Activated T-helper 1 cell treated with anti-CD3 and anti-CD28 coated beads, Interleukin-2, amount 50 U/mL, for 16 hours (primary cell): ENCODE measurements around the gene RNF169.
A peak's percentile ranks its signal among the peaks of the same experiment; 100 is the strongest.
"Not testable (repeated sequence)": the region's sequence is repeated elsewhere in the genome, so short reads cannot be mapped to it uniquely, and the experiment has no call there.

Experiments
- DNase-seq, 2 donors: peaks; one replicate each; pipeline ENCODE4 v3.0.0-alpha.2; 2020; ENCODE audit warnings: low read depth in 1 of 2, low spot score in 1 of 2

RNF169 gene

DNA sequence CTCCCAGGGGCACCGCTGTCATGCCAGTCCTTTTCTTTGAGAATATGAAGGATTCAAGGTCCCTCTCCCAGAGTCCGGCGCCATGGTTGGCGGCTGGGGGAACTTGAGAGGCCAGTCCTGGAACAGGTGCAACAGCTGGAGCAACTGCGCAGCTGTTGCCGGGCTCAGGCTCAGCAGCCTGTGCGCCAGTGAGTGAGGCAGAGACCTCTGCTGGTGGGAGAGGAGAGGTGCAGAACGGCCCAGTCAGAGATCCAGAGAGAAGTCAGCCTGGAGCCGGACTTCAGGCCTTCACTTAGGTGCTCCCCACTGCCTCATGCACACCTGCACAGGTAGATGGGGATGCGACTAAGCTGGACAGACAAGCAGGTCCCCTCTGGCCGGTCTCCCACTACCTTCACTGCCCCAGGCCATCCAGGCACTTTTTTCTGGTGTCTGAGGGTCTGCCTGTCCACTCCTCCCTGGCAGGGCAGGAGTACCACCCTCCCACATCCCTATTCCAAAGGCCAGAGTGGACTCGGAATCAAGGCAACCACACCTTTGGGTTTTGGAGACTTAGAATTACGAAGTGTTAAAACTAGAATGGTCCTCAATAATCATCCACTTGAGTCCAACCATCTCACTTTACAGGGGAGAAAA is 22.0 kb upstream of the RNF169 start:
- peak; percentile 14 to 30 for DNase-seq

DNA sequence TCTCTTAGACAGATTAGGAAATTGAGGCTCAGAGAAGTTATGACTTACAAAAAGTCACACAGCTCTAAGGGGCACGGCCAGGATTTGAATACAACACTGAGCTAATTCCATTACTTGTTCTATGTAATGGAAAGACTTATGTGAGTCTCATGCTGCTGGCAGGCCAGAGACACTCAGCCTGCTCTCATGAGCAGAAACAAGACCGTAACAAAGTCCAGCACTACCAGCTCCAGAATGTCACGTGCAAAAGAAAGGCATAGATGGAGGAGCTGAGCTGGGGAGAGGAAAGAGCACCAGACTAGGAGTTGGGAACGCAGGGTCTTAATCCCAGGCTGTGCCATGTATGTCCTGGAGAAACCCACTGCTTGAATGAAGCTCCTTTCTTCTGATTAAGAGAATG is 19.3 kb upstream of the RNF169 start:
- no peak for DNase-seq

DNA sequence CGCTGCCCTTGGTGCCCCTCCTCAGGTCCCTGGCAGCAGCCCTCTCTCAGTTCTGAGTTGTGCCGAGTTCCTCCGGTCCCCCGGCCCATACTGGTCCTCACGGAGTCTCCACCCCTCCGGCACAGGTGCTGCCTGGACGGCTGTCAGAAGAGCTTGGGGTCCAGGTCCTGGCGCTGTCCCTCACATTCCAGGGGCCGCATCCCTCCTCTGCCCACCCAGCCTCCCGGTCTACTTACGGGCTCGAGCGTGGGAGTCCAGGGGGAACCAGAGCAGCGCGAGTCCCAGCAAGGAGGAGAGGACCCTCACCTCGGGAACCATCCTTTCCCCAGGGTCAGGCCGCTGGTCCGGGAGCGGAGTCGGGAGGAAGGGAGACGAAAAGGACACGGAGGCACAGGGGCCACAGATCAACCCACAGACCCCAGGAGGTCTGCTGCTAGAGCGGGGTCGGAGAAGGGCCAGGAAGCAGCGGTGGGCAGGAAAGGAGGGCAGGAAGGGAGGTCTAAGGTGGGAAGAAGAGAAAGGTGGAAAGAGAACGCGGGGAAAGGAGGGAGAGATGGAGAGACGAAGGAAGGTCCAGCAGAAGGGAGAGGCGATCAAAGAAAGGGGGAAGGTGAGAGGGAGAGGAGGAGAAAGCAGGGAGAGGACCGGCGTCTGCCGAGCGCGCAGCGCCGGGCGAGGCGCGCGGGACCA is 17.9 kb upstream of the RNF169 start:
- no peak for DNase-seq

DNA sequence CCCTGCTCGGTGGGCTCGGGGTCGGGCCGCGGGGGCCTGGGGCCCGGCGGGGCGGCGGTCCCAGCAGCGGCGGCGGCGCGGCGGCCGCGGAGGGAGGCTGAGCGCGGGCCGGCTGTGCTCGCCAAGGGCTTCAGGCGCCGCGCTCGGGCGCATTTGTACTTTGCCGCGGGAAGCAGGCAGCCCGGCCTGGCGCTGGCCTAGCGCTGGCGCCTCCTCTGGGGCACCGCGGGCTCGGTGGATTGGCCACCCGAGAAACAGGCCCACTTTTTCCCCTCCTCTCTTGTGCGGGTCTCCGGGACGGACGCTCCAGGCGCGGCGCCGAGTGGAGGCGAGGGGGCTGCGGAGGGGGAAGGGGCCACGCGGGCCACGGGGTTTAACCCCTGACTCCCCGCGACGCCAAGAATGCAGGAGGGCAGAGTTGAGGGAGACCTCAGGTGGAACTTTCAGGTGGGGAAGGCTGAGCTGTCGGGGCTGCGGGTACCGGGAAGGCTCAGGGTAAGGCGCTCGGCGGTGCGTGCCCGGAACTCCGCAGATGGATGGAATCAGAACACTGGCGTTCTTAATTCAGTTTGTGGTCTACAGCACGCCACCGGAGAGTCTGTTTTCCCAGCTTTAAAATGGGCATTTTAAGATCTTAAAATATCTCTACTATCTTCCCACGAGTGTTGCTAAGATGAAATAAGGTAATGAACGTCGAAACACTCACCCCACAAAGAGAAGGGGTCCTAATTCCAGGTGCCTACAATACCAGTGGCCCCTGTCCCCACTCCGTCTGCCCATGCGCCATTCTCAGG is 17.2 kb upstream of the RNF169 start, which contains the start of gene CHRDL2:
Gene CHRDL2, minus strand, starts transcription at position 126 of the 794 bp plus-strand sequence. CDS start 538 bp downstream, outside the sequence.
- DNase-seq = no peak

DNA sequence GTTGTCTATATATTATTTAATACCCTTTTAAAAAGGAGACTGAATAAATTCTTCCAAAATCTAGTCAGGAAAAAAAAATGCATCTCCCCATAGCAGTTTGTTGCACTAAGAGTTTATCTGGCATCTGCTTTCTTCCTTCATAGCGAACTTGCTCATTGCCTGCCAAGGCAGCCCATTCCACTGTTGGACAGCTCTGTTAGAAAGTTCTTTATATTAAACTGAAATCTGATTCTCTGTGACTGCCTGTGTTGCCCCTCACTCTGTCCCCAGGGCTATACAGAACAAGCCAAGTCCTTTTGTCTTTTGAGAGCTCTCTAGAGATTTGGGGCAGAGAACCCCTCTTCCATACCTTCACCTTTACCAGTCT is 14.1 kb upstream of the RNF169 start:
- DNase-seq = no peak

DNA sequence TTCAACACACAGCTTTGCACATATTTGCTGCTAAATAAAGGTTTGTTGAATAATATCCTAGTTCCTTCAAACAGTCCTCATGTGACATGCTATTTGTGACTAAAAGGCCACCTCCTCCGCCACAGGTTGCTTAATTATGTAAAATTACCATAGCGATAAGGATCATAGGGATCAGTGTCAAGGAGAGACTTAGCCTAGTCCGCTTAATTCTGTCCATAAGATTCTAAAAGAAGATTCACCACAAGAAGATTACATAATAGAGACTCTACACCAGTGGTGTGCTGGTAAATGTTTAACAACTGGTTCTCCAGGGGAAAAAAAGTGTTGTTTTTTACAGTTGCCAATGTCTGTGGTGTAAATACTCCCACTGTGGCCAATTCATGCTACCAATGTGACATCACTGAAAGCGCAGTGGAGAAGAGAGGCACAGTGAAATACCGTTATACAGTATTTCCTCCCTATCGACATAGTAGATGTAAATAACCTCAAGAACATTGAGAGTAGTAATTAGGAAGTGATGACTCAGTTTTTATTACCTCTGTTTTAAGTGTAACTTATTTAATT is 13.2 kb upstream of the RNF169 start:
- DNase-seq = no peak

DNA sequence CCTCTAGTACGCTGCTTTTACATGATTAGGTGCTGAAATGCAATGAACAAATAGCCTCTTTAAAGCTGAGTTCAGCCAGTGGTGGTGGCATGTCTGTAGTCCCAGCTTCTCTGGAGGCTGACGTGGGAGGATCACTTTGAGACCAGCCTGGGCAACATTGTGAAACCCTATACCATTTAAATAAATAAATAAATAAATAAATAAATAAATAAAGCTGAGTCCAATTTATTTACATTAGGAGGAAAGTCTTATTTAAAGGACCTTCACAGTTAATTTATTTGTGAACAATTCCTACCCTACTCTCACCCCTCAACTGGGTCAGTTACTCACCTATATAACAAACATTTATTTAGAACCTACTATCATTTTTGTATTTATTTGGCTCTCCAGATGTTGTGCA is 12.6 kb upstream of the RNF169 start:
- DNase-seq = no peak

DNA sequence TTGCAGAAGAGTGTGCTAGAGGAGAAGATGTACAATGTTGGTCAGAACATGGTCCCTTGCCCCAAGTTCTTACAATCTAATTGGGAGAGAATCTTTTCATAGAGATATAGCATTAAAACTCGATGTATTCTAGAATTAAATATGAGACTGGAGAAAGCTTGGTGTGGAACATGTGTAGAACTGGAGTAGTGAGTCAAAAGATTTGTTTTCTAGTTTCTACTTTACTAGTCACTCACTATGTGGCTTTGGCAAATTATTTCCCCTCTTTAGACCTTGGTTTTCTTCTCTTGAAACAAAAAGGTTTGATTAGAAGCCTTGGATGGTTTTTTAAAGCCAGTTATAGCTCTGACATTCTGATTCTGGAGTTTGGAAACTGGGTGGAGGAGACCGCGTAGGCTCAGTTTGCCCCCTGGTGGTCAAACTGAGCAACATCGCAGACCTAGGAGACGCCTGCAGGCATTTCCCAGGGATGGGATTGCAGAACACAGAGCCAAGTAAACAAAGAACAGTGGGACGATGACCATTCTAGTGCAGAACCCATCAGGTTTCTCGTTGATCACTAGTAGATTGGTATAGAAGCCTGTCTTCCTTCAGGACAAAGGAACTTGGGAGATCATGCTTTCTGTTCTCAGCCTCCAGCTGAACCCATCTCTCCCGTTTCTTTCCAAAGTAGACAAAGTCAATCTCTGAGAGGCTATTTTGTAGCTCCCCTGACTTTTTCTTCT is 8.9 kb upstream of the RNF169 start:
- DNase-seq = peak in 1 of 2 donors; percentile 20

DNA sequence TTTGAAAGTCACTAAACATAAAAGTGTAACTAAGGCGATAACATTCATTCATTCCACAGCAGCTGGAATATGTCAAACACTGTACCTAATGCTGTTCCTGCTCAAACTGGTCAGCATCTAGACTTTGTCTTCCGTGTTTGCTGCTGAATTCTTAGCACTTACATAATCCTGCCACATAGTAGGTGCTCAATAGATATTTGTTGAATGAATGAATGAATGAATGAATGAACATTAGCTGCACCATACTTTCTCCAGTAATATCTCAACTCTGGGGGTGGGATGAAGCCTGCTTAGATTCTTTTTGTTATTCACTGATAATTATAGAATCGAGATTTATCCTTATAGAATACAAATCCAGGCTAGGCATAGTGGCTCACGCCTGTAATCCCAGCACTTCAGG is 6.6 kb upstream of the RNF169 start:
- no peak for DNase-seq

DNA sequence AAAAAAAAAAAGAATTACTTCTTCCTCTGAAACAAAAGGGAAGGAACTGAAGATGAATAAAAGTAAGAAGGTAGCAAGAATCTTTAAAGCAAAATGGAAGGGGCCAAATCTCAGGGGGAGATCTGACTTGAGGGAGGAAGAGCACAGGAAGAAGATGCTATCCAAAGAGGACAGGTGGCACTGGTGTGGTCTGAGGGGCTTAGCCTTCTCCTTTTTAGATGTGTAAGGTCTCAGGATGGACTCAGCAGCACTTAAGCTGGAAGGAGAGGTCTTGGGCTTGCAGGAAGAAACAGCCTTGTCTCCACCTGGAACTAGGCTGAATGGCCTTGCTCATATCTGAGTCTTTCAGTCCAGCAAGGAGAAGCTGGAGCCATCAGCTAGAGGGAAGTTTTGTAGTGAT is 5.0 kb upstream of the RNF169 start:
- no peak for DNase-seq

DNA sequence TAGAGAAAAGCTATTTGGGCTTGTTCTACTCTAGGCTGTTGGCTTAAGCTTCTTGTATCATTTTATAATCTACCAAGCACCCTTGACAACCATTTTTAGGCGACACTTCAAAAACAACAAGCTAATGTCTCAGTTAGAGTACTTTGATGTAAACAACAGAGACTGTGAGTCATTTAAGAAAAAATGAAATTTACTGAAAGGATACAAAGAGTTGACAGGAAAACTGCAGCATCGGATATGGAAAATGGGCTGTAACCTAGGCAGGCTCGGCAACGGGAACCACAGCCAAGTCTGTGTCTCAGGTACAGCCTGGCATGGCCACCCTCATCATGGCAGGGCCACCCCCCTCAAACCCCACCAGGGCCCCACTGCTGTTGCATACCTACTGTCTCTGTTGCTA is 4.4 kb upstream of the RNF169 start:
- no peak for DNase-seq

DNA sequence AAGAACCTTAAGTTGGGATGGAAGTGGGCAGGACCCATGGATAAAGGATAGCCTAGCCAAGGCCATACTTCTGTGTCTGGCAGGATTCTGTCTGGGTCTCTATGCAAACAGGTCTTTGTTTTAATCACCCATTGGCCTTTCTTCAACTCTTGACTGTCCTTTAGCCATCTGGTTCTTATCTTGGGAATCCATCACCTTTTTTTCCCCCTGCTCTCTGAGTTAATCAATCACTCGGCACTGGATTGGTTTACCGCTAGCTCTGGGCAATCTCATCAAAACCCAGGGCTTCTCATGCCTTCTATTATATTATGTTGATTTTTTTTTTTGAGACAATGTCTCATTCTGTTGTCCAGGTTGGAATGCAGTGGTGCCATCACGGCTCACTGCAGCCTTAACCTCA is 1.8 kb upstream of the RNF169 start:
- DNase-seq = no peak

DNA sequence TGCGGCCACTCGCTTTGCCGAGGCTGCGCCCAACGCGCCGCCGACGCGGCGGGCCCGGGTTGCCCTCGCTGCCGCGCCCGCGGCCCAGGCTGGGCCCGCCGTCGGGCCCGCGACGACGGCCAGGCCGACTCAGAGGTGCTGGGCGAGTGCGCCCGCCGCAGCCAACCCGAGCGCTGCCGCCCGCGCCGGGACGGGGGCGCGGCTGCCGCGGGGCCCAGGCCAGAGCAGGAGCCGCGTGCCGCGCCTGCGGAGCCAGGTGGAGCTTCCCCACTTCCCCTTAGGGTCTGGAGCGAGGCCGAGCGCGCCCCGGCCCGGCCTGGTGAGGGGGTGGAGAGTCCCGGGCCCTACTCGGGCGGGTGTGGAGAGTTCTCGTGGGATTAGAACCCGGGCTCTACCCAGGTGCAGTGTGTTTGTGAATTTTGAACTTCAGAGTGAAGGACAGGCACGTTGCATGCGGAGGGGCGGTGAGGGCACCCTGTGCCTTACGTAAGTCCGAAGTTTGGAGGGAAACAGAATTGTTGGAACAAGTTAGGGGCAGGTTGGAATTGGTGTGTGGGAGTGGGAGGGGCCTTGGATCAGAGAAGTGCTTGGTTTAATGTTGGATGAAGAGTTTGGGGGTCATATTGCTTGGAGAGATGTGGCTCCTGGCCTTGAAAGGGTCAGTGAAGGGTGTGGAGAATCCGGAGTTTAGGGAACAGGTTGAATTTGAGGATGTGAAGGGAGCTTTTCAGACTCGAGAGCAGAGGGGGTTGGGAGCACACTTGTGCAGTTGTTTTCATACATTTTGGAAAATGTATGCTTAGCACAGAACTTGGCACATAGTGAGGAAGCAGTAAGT is 697 bp downstream of the RNF169 start:
- DNase-seq = peak in 1 of 2 donors; percentile 33

DNA sequence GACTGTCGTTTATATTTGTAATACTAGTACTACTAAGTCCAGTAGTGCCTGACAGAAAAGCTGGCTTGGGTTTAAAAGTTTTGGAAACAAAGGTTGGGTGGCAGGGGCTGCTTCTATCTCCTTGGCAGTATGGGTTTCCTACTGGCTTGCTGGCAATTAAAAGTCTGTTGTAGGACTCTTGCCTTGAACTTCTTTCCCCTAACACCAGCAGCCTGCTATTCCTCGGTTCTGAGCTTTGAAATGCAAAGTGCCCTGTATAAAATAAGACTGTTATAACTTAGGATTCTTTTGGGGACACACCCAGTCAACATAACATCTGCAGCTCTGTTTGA is 1.3 kb downstream of the RNF169 start:
- no peak for DNase-seq

DNA sequence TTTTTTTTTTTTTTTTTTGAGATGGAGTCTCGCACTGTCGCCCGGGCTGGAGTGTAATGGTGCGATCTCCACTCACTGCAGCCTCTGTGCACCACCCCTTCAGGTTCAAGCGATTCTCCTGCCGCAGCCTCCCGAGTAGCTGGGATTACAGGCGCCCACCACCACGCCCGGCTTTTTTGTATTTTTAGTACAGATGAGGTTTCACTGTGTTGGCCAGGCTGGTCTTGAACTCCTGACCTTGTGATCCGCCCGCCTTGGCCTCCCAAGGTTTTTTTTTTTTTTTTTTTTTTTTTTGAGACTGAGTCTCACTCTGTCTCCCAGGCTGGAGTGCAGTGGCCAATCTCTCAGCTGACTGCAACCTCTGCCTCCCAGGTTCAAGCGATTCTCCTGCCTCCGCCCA is 1.9 kb downstream of the RNF169 start:
- not testable (repeated sequence) for DNase-seq

DNA sequence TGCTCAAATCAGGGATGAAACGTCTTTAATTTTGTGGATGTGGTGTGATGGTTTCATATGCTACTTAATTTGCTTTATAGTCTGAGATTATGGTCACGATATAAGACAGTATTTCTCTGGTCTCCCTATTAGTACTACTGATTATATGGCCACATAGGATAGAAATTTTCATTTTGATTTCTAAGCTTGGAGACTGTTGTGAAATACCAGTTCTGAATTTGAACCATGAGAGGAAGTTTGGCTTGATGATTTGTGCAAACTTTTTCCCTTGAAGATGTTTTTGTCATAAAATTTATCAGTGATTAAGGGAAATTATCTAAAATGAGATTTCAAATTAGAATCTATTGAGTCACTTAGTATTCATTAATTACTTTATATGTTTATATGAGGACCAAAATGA is 2.7 kb downstream of the RNF169 start:
- no peak for DNase-seq

DNA sequence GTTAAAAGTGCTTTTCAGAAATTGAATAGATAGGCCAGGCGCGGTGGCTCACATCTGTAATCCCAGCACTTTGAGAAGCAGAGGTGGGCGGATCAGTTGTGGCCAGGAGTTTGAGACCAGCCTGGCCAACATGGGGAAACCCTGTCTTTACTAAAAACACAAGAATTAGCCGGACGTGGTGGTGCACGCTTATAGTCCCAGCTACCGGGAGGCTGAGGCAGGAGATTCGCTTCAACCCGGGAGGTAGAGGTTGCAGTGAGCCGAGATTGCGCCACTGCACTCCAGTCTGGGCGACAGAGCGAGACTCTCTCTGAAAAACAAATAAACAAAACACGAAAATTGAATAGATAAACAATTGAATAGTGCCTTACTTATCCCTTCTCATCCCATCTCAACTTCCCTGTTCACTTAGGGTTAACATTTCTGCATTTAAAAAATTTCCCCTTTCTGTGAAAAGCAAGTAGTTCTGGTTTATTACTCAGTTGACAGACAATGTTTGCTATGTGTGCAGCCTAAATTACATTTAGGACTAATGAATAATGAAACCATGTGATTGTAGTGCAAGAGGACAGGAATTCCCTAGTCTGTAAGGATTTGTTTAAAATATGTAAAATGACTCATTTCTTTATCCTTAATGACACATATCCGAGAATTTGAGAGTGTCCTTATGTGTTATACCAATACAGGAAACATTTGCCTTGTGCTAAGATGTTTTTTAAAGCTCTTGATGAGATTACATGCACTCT is 6.0 kb downstream of the RNF169 start:
- DNase-seq = no peak

DNA sequence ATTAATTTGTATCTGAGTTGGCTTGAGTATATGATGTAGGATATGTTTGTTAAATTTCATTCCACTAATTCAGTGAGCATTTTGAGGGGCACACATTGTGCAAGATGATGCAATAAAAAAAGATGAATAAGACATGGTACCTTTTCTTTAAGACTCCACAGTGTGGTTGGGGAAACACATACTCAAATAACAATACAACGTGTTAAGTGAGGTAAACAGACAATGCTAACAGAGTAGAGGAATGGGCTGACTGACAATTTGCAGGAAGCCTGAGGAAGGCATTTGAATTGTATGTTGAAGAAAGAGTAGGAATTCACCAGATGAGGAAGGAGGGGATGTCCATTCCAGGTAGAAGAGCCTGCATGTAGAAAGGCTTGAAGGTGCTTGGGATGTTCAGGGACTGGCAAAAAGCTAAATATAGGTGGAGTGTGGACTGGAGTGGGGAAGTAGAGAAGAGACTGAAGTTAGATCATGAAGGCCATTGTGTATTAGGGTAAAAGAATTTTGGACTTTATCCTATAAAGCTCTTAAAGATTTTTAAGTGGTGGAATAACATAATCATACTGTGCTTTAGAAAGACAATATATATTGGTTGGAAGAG is 6.8 kb downstream of the RNF169 start:
- no peak for DNase-seq

DNA sequence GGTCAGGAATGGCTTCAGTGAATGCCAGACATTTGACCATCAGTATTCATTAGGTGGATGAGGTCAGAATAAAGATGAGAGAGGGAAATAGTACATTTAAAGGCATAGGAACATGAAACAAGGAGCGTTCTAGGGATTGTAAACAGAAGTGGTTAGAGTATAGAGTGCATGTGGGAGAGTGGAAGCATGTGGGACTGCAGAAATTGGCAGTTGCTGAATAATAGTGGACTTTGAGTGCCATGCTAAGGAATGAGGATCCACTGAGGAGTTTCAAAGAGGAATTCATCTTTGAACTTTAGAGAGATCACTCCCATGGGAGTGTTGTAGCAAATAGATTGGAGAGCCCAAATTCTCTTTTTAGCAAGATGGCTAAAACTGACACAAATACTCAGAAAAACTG is 7.9 kb downstream of the RNF169 start:
- DNase-seq = no peak
